ENCODE results near the gene ADM2.

DNA sequence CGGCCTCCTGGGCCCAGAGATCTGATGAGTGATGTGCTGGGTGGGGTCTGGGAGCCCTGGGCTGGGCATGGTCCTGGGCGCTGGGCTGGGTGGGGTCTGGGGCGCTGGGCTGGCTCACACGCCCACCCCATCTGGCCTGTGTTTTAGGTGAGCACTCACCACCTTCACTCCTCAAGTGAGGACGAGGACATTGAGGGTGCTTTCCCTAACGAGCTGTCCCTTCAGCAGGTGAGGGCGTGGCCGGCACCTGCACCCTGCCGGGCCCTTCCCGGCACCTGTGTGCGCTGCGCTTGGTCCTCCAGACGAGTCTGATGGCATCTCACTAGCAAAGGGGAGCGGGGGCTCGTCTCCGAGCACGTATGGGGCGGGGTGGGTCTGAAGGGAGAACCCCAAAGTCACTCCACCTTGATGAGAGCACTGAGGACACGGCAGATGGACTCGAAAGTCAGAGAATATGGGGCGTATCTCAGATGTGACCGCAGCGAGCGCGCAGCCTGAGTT is 44.5 kb upstream of the ADM2 start:
- TF ChIP-seq, protein P1, sequence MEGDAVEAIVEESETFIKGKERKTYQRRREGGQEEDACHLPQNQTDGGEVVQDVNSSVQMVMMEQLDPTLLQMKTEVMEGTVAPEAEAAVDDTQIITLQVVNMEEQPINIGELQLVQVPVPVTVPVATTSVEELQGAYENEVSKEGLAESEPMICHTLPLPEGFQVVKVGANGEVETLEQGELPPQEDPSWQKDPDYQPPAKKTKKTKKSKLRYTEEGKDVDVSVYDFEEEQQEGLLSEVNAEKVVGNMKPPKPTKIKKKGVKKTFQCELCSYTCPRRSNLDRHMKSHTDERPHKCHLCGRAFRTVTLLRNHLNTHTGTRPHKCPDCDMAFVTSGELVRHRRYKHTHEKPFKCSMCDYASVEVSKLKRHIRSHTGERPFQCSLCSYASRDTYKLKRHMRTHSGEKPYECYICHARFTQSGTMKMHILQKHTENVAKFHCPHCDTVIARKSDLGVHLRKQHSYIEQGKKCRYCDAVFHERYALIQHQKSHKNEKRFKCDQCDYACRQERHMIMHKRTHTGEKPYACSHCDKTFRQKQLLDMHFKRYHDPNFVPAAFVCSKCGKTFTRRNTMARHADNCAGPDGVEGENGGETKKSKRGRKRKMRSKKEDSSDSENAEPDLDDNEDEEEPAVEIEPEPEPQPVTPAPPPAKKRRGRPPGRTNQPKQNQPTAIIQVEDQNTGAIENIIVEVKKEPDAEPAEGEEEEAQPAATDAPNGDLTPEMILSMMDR (conservative IDR thresholded peaks at IDR 0.05 in 1 of 2, IDR thresholded peaks at IDR 0.05 in 1 of 2; ENCODE audit: low read depth in 1 of 2, low read length in 2 of 2) = no peak
- TF ChIP-seq EZH2 (IDR thresholded peaks at IDR 0.05; ENCODE audit: low read length, missing control alignments) = no peak

All from fibroblast of lung (primary cell).